ENCODE data around the gene MEGF6.

The MEGF6 gene

GRCh38 chr1:3467096-3468036 lies 143.9 kb downstream of the MEGF6 start:
- no peak for DNase-seq

DNA sequence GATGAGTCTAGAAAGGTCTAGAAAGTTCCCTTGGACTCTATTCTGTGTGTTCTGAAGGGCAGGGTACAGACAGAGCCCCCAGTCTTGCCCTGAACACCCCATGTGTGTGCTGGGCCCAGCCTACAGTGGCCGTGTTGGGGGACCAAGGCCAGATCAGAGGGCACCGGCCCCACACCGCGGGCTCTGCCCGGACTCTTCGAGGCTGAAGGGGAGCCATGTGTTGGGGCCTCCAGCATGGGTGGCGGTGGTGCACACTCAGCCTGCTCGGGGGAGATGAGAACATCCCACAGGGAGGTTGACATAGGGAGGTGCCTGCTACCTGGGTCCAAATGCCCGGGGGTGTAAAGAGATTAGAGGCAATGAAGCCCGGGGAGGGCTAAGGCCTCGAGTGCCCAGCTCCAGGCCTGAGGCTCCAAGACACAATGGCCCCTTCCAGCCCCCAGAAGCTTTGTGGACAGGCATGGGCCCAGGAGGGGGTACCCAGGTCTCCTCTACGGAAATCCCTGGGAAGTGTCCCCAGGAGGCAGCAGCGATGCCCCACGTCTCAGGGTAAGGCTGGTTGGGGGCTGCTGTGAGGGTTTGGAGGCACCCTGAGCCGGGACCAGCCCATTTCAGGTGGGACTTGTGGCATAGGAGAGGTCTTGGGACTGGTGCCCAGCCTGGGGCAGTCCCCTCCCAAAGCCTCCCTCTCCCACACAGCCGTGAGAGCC lies 144.8 kb downstream of the MEGF6 start:
- no peak for DNase-seq

- peak; percentile 47 for DNase-seq
Measured at GRCh38 chr1:3465935-3466321, 145.4 kb downstream of the MEGF6 start.

DNA sequence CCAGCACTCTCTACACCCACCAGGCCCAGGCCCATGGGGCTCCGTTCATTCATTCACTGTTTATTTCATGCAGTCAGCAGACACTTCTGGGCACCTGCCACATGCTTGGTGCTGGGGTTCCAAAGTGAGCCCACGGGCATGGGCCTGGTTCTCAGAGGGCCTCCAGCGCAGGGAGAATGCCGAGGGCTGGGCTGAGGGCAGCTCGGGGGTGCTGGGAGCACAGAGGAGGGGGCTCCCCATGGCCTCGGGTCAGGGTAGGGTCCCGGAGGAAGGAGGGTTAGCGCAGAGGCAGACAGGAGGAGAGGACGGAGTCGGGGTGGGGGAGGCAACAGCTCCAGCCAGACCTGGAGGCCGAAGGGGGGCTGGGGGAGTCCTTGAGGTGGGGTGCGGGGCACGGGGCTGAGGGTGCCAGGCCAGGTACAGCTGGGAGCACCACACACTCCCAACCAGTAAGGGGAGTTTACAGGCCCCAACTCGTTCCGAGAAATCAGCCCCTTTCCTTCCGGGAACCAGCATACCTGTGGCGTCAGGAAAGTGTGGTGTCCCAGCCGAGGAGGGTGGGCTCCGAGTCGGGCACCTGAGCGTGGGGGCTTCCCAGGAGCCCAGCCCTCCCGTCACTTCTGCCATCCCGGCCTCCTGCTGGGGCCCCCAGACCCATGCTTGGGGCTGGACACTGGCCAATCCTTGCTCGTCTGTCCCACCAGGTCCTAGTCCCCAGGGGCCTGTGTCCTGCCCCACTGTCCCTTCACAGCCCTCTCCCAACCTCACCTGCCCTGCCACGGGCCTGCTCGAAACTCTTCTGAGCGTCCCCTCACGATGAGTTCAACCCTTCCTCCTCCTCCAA lies 146.0 kb downstream of the MEGF6 start:
- no peak for DNase-seq

DNA sequence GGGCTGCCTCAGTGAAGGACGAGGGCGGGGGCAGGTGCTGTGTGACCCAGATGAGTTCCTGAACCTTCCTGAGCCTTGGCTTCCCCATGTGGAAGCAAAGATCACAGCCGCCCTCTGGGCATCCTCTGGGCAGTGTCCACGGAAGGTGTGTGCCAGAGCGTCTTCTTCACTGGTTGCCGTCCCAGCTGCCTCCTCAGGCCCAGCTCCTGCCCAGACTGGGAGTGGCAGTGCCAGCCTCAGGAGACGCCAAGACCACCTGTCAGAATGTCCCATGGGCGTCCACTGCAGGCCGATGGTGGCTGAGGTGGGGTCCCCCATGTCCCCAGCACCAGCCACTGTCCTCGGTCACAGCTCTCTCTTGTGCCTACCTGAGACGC lies 146.7 kb downstream of the MEGF6 start:
- no peak for DNase-seq

GRCh38 chr1:3463891-3464648 lies 147.2 kb downstream of the MEGF6 start:
- no peak for DNase-seq

GRCh38 chr1:3463408-3463863 lies 147.9 kb downstream of the MEGF6 start:
- DNase-seq = no peak

GRCh38 chr1:3463013-3463385 lies 148.3 kb downstream of the MEGF6 start:
- DNase-seq = no peak

- DNase-seq = no peak
Measured at GRCh38 chr1:3462356-3463012, 148.8 kb downstream of the MEGF6 start.

DNA sequence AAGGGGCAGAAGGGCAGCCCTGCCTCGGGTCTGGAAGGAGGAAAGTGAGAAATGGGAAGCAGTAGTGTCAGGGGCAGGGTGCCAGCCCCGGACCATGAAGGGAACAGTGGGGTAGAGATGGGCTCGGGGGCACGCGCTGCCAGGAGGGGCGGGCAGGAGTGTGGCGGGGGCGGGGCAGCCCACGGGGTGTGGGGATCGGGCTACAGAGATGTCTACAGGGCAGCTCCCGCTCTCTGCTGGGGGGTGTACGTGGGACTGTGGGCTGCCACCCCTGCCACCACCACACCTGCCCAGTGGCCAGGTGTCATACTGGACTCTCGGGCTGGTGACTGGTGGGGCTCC lies 149.4 kb downstream of the MEGF6 start:
- DNase-seq = no peak

DNA sequence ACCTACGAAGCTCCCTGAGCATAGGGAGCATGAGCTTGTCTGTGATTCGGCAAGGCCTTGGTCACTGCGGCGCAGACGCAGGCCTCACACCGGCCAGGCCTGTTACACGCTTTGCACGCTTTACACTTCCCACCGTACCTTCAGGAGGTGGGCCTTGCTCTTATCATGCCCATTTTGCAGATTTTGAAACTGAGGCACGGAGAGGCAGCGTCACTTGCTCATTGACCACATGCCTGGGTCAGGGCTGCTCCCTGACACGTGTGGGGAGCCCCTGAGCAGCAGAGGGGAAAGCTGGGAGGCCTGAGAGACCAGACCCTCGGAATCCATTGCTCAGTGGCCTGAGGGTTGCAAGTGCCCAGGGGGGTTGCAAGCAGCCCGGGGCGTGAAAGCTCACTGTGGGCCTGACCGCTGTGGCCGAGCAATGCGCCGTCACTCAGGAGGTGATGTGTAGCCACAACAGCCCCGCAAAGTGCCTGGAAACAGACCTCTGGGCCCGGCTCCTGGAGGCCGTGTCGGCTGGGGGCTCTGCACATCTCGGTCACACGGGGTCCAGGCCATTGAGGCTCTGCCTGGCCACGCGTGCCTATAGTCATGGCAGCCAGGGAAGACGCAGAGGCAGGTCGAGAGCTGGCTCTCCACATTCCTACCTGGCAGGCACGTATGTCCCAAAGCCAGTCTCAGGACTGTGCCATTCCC lies 149.9 kb downstream of the MEGF6 start:
- no peak for DNase-seq

DNA sequence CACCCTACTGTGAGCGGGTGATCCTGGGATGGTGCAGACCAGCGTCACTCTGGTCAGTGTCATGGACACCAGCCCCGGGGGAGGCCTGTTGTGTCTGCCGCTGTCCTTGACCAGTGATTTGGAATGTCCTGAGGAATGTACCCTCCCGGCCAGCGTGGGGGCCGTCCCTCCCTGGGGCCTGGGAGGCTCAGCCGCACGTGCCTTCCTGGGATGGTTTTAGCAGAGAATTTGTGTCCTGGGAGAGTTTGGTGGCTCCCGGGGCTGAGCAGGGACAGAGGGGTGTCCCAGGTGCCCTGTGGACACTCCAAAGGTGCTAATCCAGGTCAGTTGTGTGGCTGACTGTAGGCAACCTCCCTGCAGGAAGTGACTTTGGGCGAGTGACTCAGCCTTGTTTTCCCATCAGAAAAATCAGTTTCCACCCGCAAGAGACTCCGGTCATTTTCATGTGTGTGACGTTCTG lies 150.6 kb downstream of the MEGF6 start:
- no peak for DNase-seq

- DNase-seq = no peak
Measured at GRCh38 chr1:3459940-3460671, 151.2 kb downstream of the MEGF6 start.

DNA sequence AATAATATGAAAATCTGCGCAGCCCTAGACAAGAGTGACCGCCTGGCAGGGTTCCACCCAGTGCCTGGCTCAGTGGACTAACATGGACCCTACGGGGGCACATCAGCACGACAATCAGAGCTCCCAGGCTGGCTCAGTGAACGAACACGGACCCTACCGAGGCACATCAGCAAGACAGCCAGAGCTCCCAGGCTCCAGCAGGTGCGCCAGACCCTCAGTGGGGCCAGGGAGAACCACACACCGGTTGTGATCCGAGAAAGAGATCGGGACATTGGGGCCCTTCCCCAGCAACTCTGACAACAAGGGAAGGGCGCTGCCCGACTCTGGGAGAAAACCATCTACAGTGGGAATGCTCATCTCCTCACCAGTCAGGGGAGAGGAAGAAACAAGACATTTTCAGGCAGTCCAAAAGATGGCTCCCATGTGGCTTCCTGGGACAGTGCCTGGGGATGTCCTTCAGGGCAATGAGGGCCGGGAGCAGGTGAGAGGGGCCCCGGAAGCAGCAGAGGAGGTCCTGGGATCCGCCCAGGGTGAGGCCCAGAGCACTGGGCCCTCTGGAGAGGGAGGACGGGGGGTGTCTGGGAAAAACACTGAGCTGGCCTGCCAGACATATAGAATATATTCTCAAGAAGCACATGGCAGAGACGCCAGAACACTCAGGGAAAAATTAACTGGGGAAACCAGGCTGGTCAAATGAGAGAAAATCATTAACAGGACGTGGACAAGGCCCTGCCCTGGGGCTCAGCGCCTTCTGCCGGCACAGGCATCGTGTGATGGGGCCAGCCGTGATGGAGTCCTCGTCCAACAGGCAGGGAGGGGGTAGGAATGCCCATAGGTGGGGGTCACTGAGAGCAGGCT lies 152.0 kb downstream of the MEGF6 start:
- DNase-seq = no peak

DNA sequence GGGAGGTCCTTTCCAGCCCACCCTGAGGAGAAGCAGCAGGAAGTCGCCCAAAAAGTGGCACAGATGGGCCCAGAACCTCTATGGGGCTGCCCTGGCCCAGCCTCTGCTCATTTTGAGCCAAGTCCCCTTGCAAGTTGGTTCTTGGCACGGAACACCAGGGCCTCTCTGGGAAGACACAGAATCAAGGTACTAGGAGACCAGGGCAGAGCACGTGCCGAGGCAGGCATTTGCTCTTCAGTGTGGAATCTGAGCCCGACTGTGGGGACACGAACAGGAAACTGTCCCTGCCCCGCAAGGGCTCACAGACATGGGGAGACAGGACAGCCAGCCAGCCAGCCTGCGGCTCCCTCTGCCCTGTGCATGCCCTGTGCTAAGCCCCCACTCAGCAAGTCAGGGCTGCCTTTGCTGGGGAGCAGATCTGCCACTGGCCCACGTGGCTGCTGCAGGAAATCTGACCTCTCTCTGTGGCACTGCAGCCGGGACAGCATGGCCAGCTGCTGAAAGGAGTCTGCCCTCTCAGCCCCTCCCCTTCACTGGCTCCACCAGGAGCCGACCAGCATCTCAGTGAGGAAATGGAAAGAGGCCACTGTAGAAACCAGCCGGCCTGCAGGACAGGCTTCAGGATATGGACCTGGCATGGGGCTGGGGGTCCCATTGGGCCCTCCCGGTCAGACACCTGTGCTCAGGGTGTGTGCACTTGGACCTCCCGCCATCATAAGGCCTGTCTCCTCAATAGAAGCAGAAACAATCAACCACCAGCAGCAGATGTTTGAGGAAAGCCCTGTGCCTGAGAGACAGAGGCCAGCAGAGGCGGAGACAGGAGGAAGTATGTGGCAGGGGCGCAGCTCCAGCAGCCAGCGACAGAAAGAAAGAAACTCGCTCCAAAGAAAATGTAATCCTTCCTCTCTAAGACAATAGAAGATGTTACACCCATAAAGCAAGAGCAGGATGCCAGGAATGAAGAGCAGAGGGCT lies 153.1 kb downstream of the MEGF6 start:
- DNase-seq = peak; percentile 61

DNA sequence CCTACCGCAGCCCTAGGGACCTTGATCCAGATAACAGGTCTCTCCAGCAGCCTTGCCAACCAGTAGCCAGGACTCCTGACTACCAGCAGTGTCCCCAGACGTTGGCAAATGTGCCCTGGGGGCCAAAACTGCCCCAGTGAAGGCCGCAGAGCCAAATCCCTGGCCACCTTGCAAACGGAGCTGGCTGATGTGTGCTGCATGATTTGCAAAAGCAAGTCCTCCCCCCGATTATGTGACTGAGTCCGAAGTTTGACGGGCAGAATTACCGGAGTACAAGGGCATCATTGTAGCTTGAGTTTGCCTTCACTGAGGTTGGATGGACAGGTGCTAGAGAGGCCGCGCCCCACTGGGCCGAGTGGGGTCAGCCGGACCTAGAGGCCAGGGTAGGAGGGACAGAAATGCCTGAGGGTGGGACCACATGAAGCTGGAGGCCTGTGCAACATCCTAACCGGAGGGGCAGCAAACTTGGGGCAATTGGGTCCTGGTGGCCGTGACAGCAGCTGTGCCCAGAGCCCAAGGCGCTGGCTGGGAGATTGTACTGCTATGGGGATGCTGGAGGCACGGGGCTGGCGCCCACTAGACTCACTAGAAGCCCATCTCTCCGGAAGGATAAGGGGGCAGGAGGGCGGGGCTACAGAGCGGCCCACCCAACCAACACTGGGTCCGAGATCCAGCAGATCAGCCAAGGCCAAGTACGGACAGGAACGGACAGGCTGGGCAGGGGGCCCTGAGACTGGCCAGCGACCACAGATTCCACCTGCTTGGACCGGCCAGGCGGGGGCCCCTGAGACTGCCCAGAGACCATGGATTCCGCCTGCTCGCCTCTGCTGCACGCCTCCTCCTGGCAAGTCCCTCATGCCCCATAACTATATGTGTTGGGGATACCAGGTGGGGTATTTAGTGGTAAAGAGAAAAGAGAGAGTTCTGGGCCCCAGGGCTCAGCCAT lies 154.1 kb downstream of the MEGF6 start:
- DNase-seq = no peak

GRCh38 chr1:3456449-3456963 lies 154.8 kb downstream of the MEGF6 start:
- no peak for DNase-seq

Data from RPMI8226 (cell line).